Spleen (tissue), 11 donors: ENCODE results near the gene ADGRV1. TPM values are rescaled to one million over a fixed set of nuclear protein-coding genes. Genes with fewer than 3 reads are reported as not detected.
"Not testable (repeated sequence)": the region's sequence is repeated elsewhere in the genome, so short reads cannot be mapped to it uniquely, and the experiment has no call there.

Experiments
- DNase-seq: peaks from one replicate; pipeline ENCODE4 v3.0.0-alpha.2; 2020
- H3K27ac ChIP-seq, 8 donors: fragments of 200-600 bp; sonication (generic) in 7 of 8; 1 replicate in 4 of 8; 2 replicates in 4 of 8; pipeline versions ENCODE4 v1.5.0 to v1.8.0; 2016 to 2021; ENCODE audit warnings: inconsistent platforms in 4 of 8, mild to moderate bottlenecking in 4 of 8, moderate library complexity in 1 of 8
- H3K27me3 ChIP-seq, 7 donors: fragments of 200-600 bp; sonication (generic) in 6 of 7; replicated peaks in 1 of 7; 1 replicate in 4 of 7; 2 replicates in 3 of 7; pipeline versions ENCODE4 v1.5.0 to v1.8.0; 2016 to 2021; ENCODE audit warnings: inconsistent platforms in 3 of 7, mild to moderate bottlenecking in 1 of 7
- H3K36me3 ChIP-seq, 6 donors: fragments of 200-600 bp; sonication (generic) in 5 of 6; 1 replicate in 4 of 6; 2 replicates in 2 of 6; pipeline versions ENCODE4 v1.5.0 to v1.8.0; 2016 to 2021; ENCODE audit warnings: inconsistent platforms in 2 of 6
- H3K4me1 ChIP-seq, 6 donors: fragments of 200-600 bp; sonication (generic) in 5 of 6; 1 replicate in 3 of 6; 2 replicates in 3 of 6; pipeline versions ENCODE4 v1.5.0 to v1.8.0; 2016 to 2021; ENCODE audit warnings: inconsistent platforms in 3 of 6
- H3K4me3 ChIP-seq, 8 donors: fragments of 200-600 bp; sonication (generic) in 7 of 8; 1 replicate in 4 of 8; 2 replicates in 4 of 8; pipeline versions ENCODE4 v1.5.0 to v1.8.0; 2016 to 2021; ENCODE audit warnings: inconsistent platforms in 4 of 8, mild to moderate bottlenecking in 4 of 8, moderate library complexity in 2 of 8
- H3K9me3 ChIP-seq, 8 donors: fragments of 200-600 bp; sonication (generic) in 7 of 8; 1 replicate in 4 of 8; 2 replicates in 4 of 8; pipeline versions ENCODE4 v1.5.0 to v1.8.0; 2016 to 2021; ENCODE audit warnings: inconsistent platforms in 4 of 8
- CTCF ChIP-seq, 11 experiments: fragments of 200-600 bp in 7 of 11; fragments of 450-650 bp in 4 of 11; sonication (generic) in 4 of 11; IDR thresholded peaks in 8 of 11; conservative IDR thresholded peaks in 3 of 11; 1 replicate in 7 of 11; 2 replicates in 4 of 11; pipeline versions ENCODE4 v1.4.0 to v1.8.0; 2016 to 2021; ENCODE audit warnings: antibody characterized with exemption in 11 of 11, inconsistent platforms in 4 of 11, mild to moderate bottlenecking in 1 of 11
- POLR2A ChIP-seq, 3 donors: fragments of 450-650 bp; IDR thresholded peaks; one replicate each; pipeline ENCODE4 v1.5.1; 2017; ENCODE audit warnings: antibody characterized with exemption in 3 of 3, mild to moderate bottlenecking in 1 of 3
- POLR2AphosphoS5 ChIP-seq, 3 donors: sonication (generic); formaldehyde crosslinking; IDR thresholded peaks; one replicate each; pipeline ENCODE4 v1.5.1; 2017; ENCODE audit warnings: antibody characterized with exemption in 3 of 3
- WGBS, 5 donors: extraction: QIAGEN DNeasy Blood & Tissue Kit in 3 of 5; methylation state at CpG; one replicate each; pipeline versions ENCODE4 v1.1.5 to v1.1.7; 2013 to 2018; 5-methylcytosine and 5-hydroxymethylcytosine counted together
- intact Hi-C: fragments of 100-400 bp; cut with DNase I; formaldehyde crosslinking; loops from one replicate; pipeline ENCODE4 v1.15.0; 2023; ENCODE audit warnings: low total_unique reads
- polyA plus RNA-seq, 3 donors: library from polyadenylated mRNA; stranded (reverse); fragments of 200-250 nt; gene quantifications; one replicate each; pipeline ENCODE4 v1.2.1, GENCODE V29; 2013
- total RNA-seq, 7 donors: library from RNA; depleted of rRNA in 3 of 7; stranded (reverse); fragments of >200 nt in 3 of 7; fragmentation: NEBNext Ultra II Directional in 4 of 7; extraction: Animal tissue kit (Norgen Biotek cat#: 25700) in 4 of 7; gene quantifications; one replicate each; pipeline versions ENCODE4 v1.1.0 to v1.2.1, GENCODE V29; 2016 to 2021
- donor health status: healthy with polysubstance abuse.
- donor health status: DM: no; HTN: no; CAD: no; lungs with moderate emphysema.
- donor health status: DM: no; HTN: no; CAD: no.
- donor health status: Bipolar disorder and iron deficiency.
- donor health status: healthy.
- donor health status: DM: no; HTN: no; CAD: no.
- donor health status: DM: yes; HTN: yes; CAD: no.

The ADGRV1 gene
- total and polyA plus RNA-seq, 10 donors, result 0.08 to 0.69 (median 0.28) TPM; not detected in 3

GRCh38 chr5:91042936-91043255, 484.3 kb downstream of the ADGRV1 start:
- no peaks in the 10 kb centered on the region for H3K27me3 ChIP-seq
- intact Hi-C loops, result no loop called here
- WGBS, 5 donors, result 7 to 16% (median 15%) methylated on average over 2 of the region's 2 CpGs
- H3K9me3 ChIP-seq, result peaks cover 0 to 4% (median 0%) of the 10 kb centered on the region in 8 donors
- H3K27ac ChIP-seq, result no peak overlapping the region
- TF ChIP-seq POLR2A (IDR thresholded peaks at IDR 0.05) (no peak), CTCF (IDR thresholded peaks at IDR 0.05 in 8 of 11, conservative IDR thresholded peaks at IDR 0.05 in 3 of 11) (no peak), POLR2AphosphoS5 (IDR thresholded peaks at IDR 0.05) (no peak)
- DNase-seq, result no peak
- H3K4me1 ChIP-seq, result no peaks in the 10 kb centered on the region
- no peaks in the 10 kb centered on the region for H3K36me3 ChIP-seq
- H3K4me3 ChIP-seq, result no peak overlapping the region

DNA sequence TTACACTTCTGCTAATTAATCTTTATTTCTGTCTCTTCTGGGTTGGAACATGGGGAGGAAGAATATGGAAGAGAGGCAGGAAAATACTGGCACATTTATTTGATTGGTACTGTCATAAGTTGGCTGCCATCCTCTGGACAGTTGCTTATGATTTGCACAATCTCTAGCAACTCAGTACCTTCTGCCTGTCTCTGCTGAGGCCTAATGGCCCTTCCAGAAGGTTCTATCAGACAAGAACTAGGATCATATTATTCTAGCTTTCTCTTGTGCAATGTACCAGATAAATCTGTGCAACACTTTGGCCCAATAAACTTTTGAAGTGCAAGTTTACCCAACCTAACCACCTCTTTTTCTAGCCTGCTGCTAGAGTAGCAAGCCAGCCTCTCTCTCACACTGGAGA, 489.5 kb downstream of the ADGRV1 start:
- intact Hi-C loops, result no loop called here
- Histone ChIP-seq H3K36me3 (no peaks in the 10 kb centered on the region), H3K27me3 (no peaks in the 10 kb centered on the region), H3K4me1 (peaks cover 0 to 6% (median under 1%) of the 10 kb centered on the region in 6 donors), H3K4me3 (no peak overlapping the region), H3K27ac (no peak overlapping the region), H3K9me3 (peaks cover 0 to 4% (median 0%) of the 10 kb centered on the region in 8 donors)
- DNase-seq, result no peak
- TF ChIP-seq POLR2AphosphoS5 (IDR thresholded peaks at IDR 0.05), result no peak
- no peak for TF ChIP-seq POLR2A (IDR thresholded peaks at IDR 0.05)
- TF ChIP-seq CTCF (IDR thresholded peaks at IDR 0.05 in 8 of 11, conservative IDR thresholded peaks at IDR 0.05 in 3 of 11), result no peak

- intact Hi-C loops, result no loop called here
- no peak for DNase-seq
- peaks cover 0 to 4% (median 0%) of the 10 kb centered on the region in 8 donors for H3K9me3 ChIP-seq
Observed at GRCh38 chr5:91049112-91049511, 490.5 kb downstream of the ADGRV1 start.

GRCh38 chr5:91049800-91050199, 491.2 kb downstream of the ADGRV1 start:
- Histone ChIP-seq H3K27me3 (no peaks in the 10 kb centered on the region), H3K9me3 (peaks cover 0 to 4% (median 0%) of the 10 kb centered on the region in 8 donors), H3K27ac (no peak overlapping the region), H3K36me3 (no peaks in the 10 kb centered on the region), H3K4me1 (peaks cover 0 to 14% (median 6%) of the 10 kb centered on the region in 6 donors), H3K4me3 (no peak overlapping the region)
- TF ChIP-seq CTCF (IDR thresholded peaks at IDR 0.05 in 8 of 11, conservative IDR thresholded peaks at IDR 0.05 in 3 of 11), result no peak
- TF ChIP-seq POLR2A (IDR thresholded peaks at IDR 0.05), result no peak
- TF ChIP-seq POLR2AphosphoS5 (IDR thresholded peaks at IDR 0.05), result no peak
- WGBS, 5 donors, result 78 to 95% (median 89%) methylated on average over 2 of the region's 2 CpGs
- intact Hi-C loops, result no loop called here
- DNase-seq, result no peak

More at GRCh38 chr5:91049112-91049511, 490.5 kb downstream of the ADGRV1 start:
- H3K27ac ChIP-seq, result no peak overlapping the region
- H3K4me3 ChIP-seq, result no peak overlapping the region
- TF ChIP-seq CTCF (IDR thresholded peaks at IDR 0.05 in 8 of 11, conservative IDR thresholded peaks at IDR 0.05 in 3 of 11) (no peak), POLR2A (IDR thresholded peaks at IDR 0.05) (no peak), POLR2AphosphoS5 (IDR thresholded peaks at IDR 0.05) (no peak)
- H3K4me1 ChIP-seq, result peaks cover 0 to 14% (median 6%) of the 10 kb centered on the region in 6 donors
- no peaks in the 10 kb centered on the region for H3K27me3 ChIP-seq
- no peaks in the 10 kb centered on the region for H3K36me3 ChIP-seq

- intact Hi-C loops, H3K4me3 ChIP-seq, DNase-seq, H3K9me3 ChIP-seq, H3K36me3 ChIP-seq, H3K27me3 ChIP-seq: not testable (repeated sequence)
- Histone ChIP-seq H3K27ac (peak overlapping the region in 1 of 8 donors; percentile 30), H3K4me1 (peaks cover 0 to 14% (median 6%) of the 10 kb centered on the region in 6 donors)
- 91 to 95% (median 94%) methylated on average over 8 of the region's 8 CpGs for WGBS, 5 donors
Observed at GRCh38 chr5:91052411-91052810, 493.8 kb downstream of the ADGRV1 start.
